Ishikawa (cell line): Measurements from ENCODE around the gene TMX1.

Experiments used
- CEBPB ChIP-seq: IDR thresholded peaks from 2 replicates; pipeline ENCODE4 v1.6.1; 2012
- CREB1 ChIP-seq: IDR thresholded peaks from 2 replicates; pipeline ENCODE4 v1.6.1; 2012; ENCODE audit warnings: low read depth
- EGR1 ChIP-seq: IDR thresholded peaks from 2 replicates; pipeline ENCODE4 v1.6.1; 2012
- EP300 ChIP-seq: IDR thresholded peaks from 2 replicates; pipeline ENCODE4 v1.6.1; 2012; ENCODE audit warnings: borderline replicate concordance
- FOXM1 ChIP-seq: IDR thresholded peaks from 2 replicates; pipeline ENCODE4 v1.6.1; 2012; ENCODE audit warnings: low read depth, borderline replicate concordance
- MAX ChIP-seq: IDR thresholded peaks from 2 replicates; pipeline ENCODE4 v1.6.1; 2012
- NFIC ChIP-seq: IDR thresholded peaks from 2 replicates; pipeline ENCODE4 v1.6.1; 2012
- RAD21 ChIP-seq: IDR thresholded peaks from 2 replicates; pipeline ENCODE4 v1.6.1; 2012; ENCODE audit warnings: low read depth
- REST ChIP-seq: IDR thresholded peaks from 2 replicates; pipeline ENCODE4 v1.6.1; 2012; ENCODE audit warnings: low read depth, mild to moderate bottlenecking
- TAF1 ChIP-seq: IDR thresholded peaks from 2 replicates; pipeline ENCODE4 v1.6.1; 2012; ENCODE audit warnings: low read depth, mild to moderate bottlenecking
- TCF12 ChIP-seq: IDR thresholded peaks from 2 replicates; pipeline ENCODE4 v1.6.1; 2012; ENCODE audit warnings: low read depth
- TEAD4 ChIP-seq: IDR thresholded peaks from 2 replicates; pipeline ENCODE4 v1.6.1; 2012
- USF1 ChIP-seq: IDR thresholded peaks from 2 replicates; pipeline ENCODE4 v1.6.1; 2012
- YY1 ChIP-seq: IDR thresholded peaks from 2 replicates; pipeline ENCODE4 v1.6.1; 2012; ENCODE audit warnings: low read depth
- ZBTB7A ChIP-seq: IDR thresholded peaks from 2 replicates; pipeline ENCODE4 v1.6.1; 2012; ENCODE audit warnings: low read depth

Gene TMX1

GRCh38 chr14:51210594-51210993, 29.5 kb upstream of the TMX1 start:
- no peak for TF ChIP-seq REST

- no peak for TF ChIP-seq EGR1
- TF ChIP-seq NFIC = peak; percentile 84
These were observed 28.9 kb upstream of the TMX1 start for GRCh38 chr14:51211149-51211548.

GRCh38 chr14:51216602-51217001, 23.4 kb upstream of the TMX1 start:
- TF ChIP-seq USF1 = no peak
- no peak for TF ChIP-seq MAX
- no peak for TF ChIP-seq FOXM1
- TF ChIP-seq REST = no peak
- TF ChIP-seq CEBPB = no peak
- no peak for TF ChIP-seq TCF12
- TF ChIP-seq TAF1 = no peak
- no peak for TF ChIP-seq YY1
- no peak for TF ChIP-seq TEAD4
- TF ChIP-seq NFIC = no peak
- TF ChIP-seq CREB1 = no peak
- TF ChIP-seq ZBTB7A = no peak
- TF ChIP-seq EP300 = no peak
- no peak for TF ChIP-seq RAD21
- TF ChIP-seq EGR1 = no peak

- TF ChIP-seq CREB1 (no peak), ZBTB7A (no peak), RAD21 (peak; percentile 61)
These were observed 20.3 kb upstream of the TMX1 start for GRCh38 chr14:51219473-51220448.

- TF ChIP-seq FOXM1 (no peak), TCF12 (no peak), CEBPB (no peak), CREB1 (no peak)
These were observed 15.5 kb upstream of the TMX1 start for GRCh38 chr14:51224551-51224950.

- TF ChIP-seq TCF12 (no peak), MAX (no peak)
These were observed 14.3 kb upstream of the TMX1 start for GRCh38 chr14:51225751-51226150.

- TF ChIP-seq RAD21 (no peak), TAF1 (no peak), YY1 (no peak), EGR1 (no peak), USF1 (no peak)
These were observed 11.7 kb upstream of the TMX1 start for GRCh38 chr14:51228391-51228790.
